CD14-positive monocyte (primary cell): ENCODE data around the gene ATXN1. TPM values are rescaled to one million over a fixed set of nuclear protein-coding genes. Genes with fewer than 3 reads are reported as not detected.

ENCODE experiments used
- DNase-seq, 3 donors: peaks; one replicate each; pipeline ENCODE4 v3.0.0-alpha.2; 2011 to 2022
- H2AFZ ChIP-seq: 2 replicates; pipeline ENCODE4 v1.6.0; 2012; ENCODE audit warnings: mild to moderate bottlenecking, low read depth, low read length, inconsistent platforms; ENCODE audit not compliant: insufficient read depth, poor library complexity, severe bottlenecking
- H3K27ac ChIP-seq, 2 donors: 1 replicate in 1 of 2; 2 replicates in 1 of 2; pipeline ENCODE4 v1.5.1; 2012 to 2013; ENCODE audit warnings: low read length in 2 of 2, control low read depth in 1 of 2, inconsistent platforms in 1 of 2, low read depth in 1 of 2, mild to moderate bottlenecking in 1 of 2
- H3K27me3 ChIP-seq, 2 donors: one replicate each; pipeline versions ENCODE4 v1.6.0 to v1.6.1; 2011 to 2013; ENCODE audit warnings: low read length in 2 of 2; ENCODE audit not compliant: control insufficient read depth in 2 of 2, insufficient read depth in 2 of 2
- H3K36me3 ChIP-seq, 2 donors: replicated peaks in 1 of 2; 1 replicate in 1 of 2; 2 replicates in 1 of 2; pipeline versions ENCODE4 v1.5.1 to v1.6.1; 2012 to 2013; ENCODE audit warnings: low read length in 2 of 2, control low read depth in 1 of 2, inconsistent platforms in 1 of 2, mild to moderate bottlenecking in 1 of 2; ENCODE audit not compliant: insufficient read depth in 2 of 2, control insufficient read depth in 1 of 2
- H3K4me1 ChIP-seq, 2 donors: 1 replicate in 1 of 2; 2 replicates in 1 of 2; pipeline versions ENCODE4 v1.5.1 to v1.6.1; 2012 to 2013; ENCODE audit warnings: low read length in 2 of 2, control low read depth in 1 of 2, inconsistent platforms in 1 of 2, mild to moderate bottlenecking in 1 of 2, moderate library complexity in 1 of 2; ENCODE audit not compliant: insufficient read depth in 2 of 2, control insufficient read depth in 1 of 2
- H3K4me2 ChIP-seq: replicated peaks from 2 replicates; pipeline ENCODE3; 2012; ENCODE audit warnings: low read length, moderate library complexity, mild to moderate bottlenecking; ENCODE audit not compliant: poor library complexity, severe bottlenecking; ENCODE audit errors: extremely low read depth
- H3K4me3 ChIP-seq, 3 experiments: fragments of 200-600 bp in 1 of 3; sonication (generic) in 1 of 3; replicated peaks in 1 of 3; 1 replicate in 2 of 3; 2 replicates in 1 of 3; pipeline ENCODE4 v1.5.1; 2011 to 2013; ENCODE audit warnings: low read length in 3 of 3, mild to moderate bottlenecking in 3 of 3, control low read depth in 2 of 3, low read depth in 2 of 3, inconsistent platforms in 1 of 3, moderate library complexity in 1 of 3
- H3K79me2 ChIP-seq: 2 replicates; pipeline ENCODE4 v1.6.0; 2012; ENCODE audit warnings: mild to moderate bottlenecking, control low read depth, inconsistent platforms, low read length, moderate library complexity; ENCODE audit not compliant: insufficient read depth
- H3K9ac ChIP-seq: 2 replicates; pipeline ENCODE4 v1.6.0; 2017; ENCODE audit warnings: low read length, mild to moderate bottlenecking; ENCODE audit not compliant: insufficient read depth, poor library complexity, severe bottlenecking
- H3K9me3 ChIP-seq, 2 donors: replicated peaks in 1 of 2; 1 replicate in 1 of 2; 2 replicates in 1 of 2; pipeline versions ENCODE4 v1.5.1 to v1.6.1; 2012 to 2013; ENCODE audit warnings: low read length in 2 of 2, control low read depth in 1 of 2; ENCODE audit not compliant: control insufficient read depth in 1 of 2, insufficient read depth in 1 of 2
- H4K20me1 ChIP-seq: 2 replicates; pipeline ENCODE4 v1.6.0; 2012; ENCODE audit warnings: mild to moderate bottlenecking, low read length, control low read depth, moderate library complexity; ENCODE audit not compliant: insufficient read depth
- H3K27ac Mint-ChIP-seq, 7 donors: one replicate each; pipeline ENCODE4 v1.8.0; 2020; ENCODE audit warnings: mild to moderate bottlenecking in 7 of 7, mixed read lengths in 7 of 7, moderate library complexity in 6 of 7, inconsistent platforms in 2 of 7
- H3K27me3 Mint-ChIP-seq, 3 donors: one replicate each; pipeline ENCODE4 v1.8.0; 2021 to 2022; ENCODE audit warnings: low read depth in 3 of 3, mild to moderate bottlenecking in 3 of 3, mixed read lengths in 3 of 3, moderate library complexity in 3 of 3, inconsistent platforms in 1 of 3
- H3K36me3 Mint-ChIP-seq, 2 donors: one replicate each; pipeline ENCODE4 v1.8.0; 2020; ENCODE audit warnings: mixed read lengths in 2 of 2, inconsistent platforms in 1 of 2, mild to moderate bottlenecking in 1 of 2
- H3K4me1 Mint-ChIP-seq: one replicate; pipeline ENCODE4 v1.8.0; 2020; ENCODE audit warnings: mild to moderate bottlenecking, mixed read lengths
- H3K4me3 Mint-ChIP-seq, 2 donors: one replicate each; pipeline ENCODE4 v1.8.0; 2020; ENCODE audit warnings: mild to moderate bottlenecking in 2 of 2, mixed read lengths in 2 of 2, moderate library complexity in 1 of 2
- H3K9me3 Mint-ChIP-seq, 7 donors: one replicate each; pipeline ENCODE4 v1.8.0; 2020 to 2022; ENCODE audit warnings: mixed read lengths in 7 of 7, mild to moderate bottlenecking in 6 of 7, moderate library complexity in 6 of 7, inconsistent platforms in 2 of 7
- CTCF ChIP-seq: fragments of 200-600 bp; IDR thresholded peaks from one replicate; pipeline ENCODE4 v1.8.0; 2022; ENCODE audit warnings: antibody characterized with exemption, mild to moderate bottlenecking
- WGBS: methylation state at CpG from one replicate; pipeline ENCODE4 v1.1.5; 2013; ENCODE audit warnings: missing lambda C conversion rate; ENCODE audit not compliant: insufficient coverage; 5-methylcytosine and 5-hydroxymethylcytosine counted together
- intact Hi-C, 2 donors: fragments of 100-400 bp; cut with micrococcal nuclease; formaldehyde crosslinking; loops; one replicate each; pipeline versions ENCODE4 v1.15.0 to v1.15.1; 2023
- polyA plus RNA-seq, 3 donors: library from polyadenylated mRNA; depleted of rRNA in 1 of 3; unstranded in 2 of 3; stranded (reverse) in 1 of 3; fragments of 300-500 nt in 2 of 3; fragments of >200 nt in 1 of 3; fragmentation: Illumina TruSeq in 2 of 3; gene quantifications; 1 replicate in 2 of 3; 2 replicates in 1 of 3; pipeline ENCODE4 v1.2.3, GENCODE V29; 2012 to 2021

ATXN1 gene
- polyA plus RNA-seq, 3 donors, result 8.8 to 19.1 (median 10.9) TPM

GRCh38 chr6:16559071-16559470 lies 202.2 kb downstream of the ATXN1 start:
- no peaks in the 10 kb centered on the region for H3K4me1 Mint-ChIP-seq
- no peak overlapping the region for H3K27ac Mint-ChIP-seq
- Histone ChIP-seq H2AFZ (no peak overlapping the region), H4K20me1 (peaks cover 10% of the 10 kb centered on the region), H3K4me3 (no peak overlapping the region), H3K27ac (no peak overlapping the region), H3K27me3 (no peaks in the 10 kb centered on the region), H3K4me1 (no peaks in the 10 kb centered on the region), H3K9me3 (no peaks in the 10 kb centered on the region), H3K9ac (no peak overlapping the region), H3K79me2 (no peaks in the 10 kb centered on the region), H3K36me3 (peaks cover 0 to 17% of the 10 kb centered on the region in 2 donors), H3K4me2 (no peak overlapping the region)
- H3K27me3 Mint-ChIP-seq, result no peaks in the 10 kb centered on the region
- H3K36me3 Mint-ChIP-seq, result peaks cover 19 to 21% of the 10 kb centered on the region in 2 donors
- no peak for TF ChIP-seq CTCF
- WGBS, result 100% methylated on average over 2 of the region's 4 CpGs
- DNase-seq, result no peak
- H3K4me3 Mint-ChIP-seq, result no peak overlapping the region
- H3K9me3 Mint-ChIP-seq, result no peaks in the 10 kb centered on the region
- intact Hi-C loops, result no loop called here

- DNase-seq, result no peak
- Mint-ChIP-seq H3K4me3 (no peak overlapping the region), H3K9me3 (no peaks in the 10 kb centered on the region), H3K27ac (no peak overlapping the region), H3K36me3 (peaks cover 30 to 36% of the 10 kb centered on the region in 2 donors), H3K27me3 (peaks cover 0 to 2% (median 0%) of the 10 kb centered on the region in 3 donors), H3K4me1 (no peaks in the 10 kb centered on the region)
- H3K9ac ChIP-seq, result no peak overlapping the region
- intact Hi-C loops, result no loop called here
- H3K4me3 ChIP-seq, result no peak overlapping the region
- TF ChIP-seq CTCF, result no peak
- H2AFZ ChIP-seq, result no peak overlapping the region
- H3K4me2 ChIP-seq, result no peak overlapping the region
- no peaks in the 10 kb centered on the region for H3K4me1 ChIP-seq
- 100% methylated on average over 2 of the region's 3 CpGs for WGBS
- H3K79me2 ChIP-seq, result no peaks in the 10 kb centered on the region
- no peaks in the 10 kb centered on the region for H3K27me3 ChIP-seq
- no peak overlapping the region for H3K27ac ChIP-seq
- H3K36me3 ChIP-seq, result peaks cover 0 to 31% of the 10 kb centered on the region in 2 donors
- H4K20me1 ChIP-seq, result no peaks in the 10 kb centered on the region
- H3K9me3 ChIP-seq, result no peaks in the 10 kb centered on the region
Measured at GRCh38 chr6:16555550-16555949, 205.7 kb downstream of the ATXN1 start.
